ENCODE measurements around the gene CYP2C19.
"Not testable (repeated sequence)": the region's sequence is repeated elsewhere in the genome, so short reads cannot be mapped to it uniquely, and the experiment has no call there.

GRCh38 chr10:94898414-94898813 lies 135.9 kb downstream of the CYP2C19 start:
- TF ChIP-seq CTCF (IDR thresholded peaks at IDR 0.05); EZH2 (IDR thresholded peaks at IDR 0.05; ENCODE audit: borderline replicate concordance, insufficient read depth, low read depth, low read length, poor library complexity, severe bottlenecking): not testable (repeated sequence)
